HG02852 (cell line): Measurements from ENCODE around the gene GPR157.

Source experiments
- ATAC-seq: cut with Tn5 transposase; IDR thresholded peaks from one replicate; pipeline ENCODE4 v1.9.1; 2021; ENCODE audit warnings: mild to moderate bottlenecking, moderate library complexity; ENCODE audit not compliant: unreplicated experiment

Gene GPR157

DNA sequence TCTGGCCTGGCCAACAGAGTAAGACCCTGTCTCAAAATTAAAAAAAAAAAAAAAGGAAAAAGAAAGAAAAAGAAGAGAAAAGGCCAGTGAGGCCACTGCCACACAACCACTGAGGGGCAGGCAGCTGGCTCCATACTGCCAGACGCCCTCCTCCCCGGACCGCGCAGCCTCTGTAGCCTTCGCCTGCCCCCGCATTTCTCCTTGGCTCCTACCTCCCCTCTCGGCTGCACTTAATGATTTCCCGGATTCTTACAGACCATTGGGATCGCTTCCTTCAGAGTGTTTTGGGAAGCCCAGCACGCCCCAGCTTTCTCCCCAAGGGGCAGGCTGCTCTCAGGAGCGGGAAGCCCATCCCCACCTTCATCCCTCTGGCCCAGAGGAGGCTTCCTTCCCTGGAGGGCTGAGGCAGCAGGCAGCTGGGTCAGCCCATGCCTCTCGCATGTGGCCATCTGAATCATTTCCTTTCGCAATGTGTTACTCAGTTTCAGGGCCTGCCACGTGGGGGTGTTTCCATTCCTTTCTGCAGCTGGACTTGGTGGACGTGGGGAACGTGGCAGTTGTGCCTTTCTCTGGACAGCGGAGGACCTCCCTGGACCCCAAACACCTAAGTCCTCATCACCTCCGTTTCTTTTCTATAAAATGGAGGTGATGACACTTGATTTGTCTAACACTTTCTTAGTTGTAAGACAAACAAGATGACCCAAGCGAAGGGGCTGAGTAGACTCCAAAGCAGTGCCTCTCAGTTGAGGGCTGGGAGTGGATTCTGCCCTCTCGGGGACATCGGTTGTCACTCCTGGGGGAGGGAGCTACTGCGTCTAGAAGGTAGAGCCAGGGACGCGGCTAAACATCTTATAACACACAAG is 61.7 kb downstream of the GPR157 start:
- ATAC-seq, result no peak

DNA sequence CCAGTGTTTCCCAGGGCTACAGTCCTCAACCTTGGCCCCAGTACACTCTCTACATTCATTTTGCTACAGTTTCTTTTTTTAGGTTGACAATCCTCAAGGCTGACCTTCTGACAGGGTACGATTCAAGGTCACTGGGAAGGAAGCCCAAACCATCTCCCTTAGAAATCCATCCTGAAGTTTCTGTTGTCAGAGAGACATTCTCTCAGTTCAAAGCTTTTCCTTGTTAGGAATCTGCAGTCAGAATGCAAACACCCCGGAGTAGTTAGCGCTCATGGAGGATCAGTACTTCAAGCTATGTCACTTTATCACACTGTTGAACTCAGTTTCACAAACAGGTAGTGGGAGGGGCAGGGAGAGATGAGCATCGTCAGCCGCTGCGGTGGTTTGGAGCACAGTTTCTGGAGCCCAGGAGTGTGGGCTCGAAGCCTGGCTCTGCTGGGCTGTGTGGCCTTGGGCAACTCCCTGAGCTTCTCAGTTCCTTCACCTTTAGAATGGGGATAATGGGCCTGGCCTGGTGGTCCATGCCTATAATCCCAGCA is 63.6 kb downstream of the GPR157 start:
- no peak for ATAC-seq

DNA sequence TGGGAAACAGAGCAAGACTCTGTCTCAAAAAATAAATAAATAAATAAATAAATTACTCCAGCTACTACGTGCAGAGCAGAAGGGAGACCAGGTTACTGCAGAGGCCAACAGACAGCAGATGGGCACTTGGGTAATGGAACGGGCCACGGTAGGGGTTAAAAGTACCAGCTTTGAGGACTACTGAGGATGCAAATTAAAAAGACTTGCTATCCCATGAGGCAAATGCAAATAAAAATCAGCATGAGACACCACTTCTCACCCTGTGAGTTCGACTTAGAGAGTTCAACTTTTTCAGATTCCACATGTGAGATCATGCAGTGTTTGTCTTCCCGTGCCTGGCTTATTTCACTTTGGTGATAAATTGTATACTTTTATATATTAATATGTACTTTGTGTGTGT is 66.1 kb downstream of the GPR157 start:
- no peak for ATAC-seq

DNA sequence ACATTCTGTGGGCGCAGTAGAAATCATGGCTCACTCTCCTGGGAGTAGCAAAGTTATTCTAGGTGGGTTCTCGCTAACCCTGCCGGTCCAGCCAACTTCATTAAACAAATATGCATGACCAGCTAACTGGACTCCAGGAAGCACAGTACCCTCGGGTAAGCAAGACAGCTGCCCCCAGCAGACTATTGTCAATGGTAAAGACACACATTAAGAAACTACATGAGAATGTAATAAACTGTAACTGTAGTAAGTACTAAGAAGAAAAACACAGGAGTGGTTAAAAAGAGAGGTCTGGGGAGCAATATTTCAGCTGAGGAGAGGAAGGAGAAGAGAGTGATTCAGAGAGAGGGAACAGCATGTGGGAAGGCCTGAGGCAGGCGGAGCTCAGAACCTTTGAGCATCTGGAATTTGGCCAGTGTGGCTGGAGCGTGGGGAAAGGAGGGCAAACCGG is 66.9 kb downstream of the GPR157 start:
- no peak for ATAC-seq

DNA sequence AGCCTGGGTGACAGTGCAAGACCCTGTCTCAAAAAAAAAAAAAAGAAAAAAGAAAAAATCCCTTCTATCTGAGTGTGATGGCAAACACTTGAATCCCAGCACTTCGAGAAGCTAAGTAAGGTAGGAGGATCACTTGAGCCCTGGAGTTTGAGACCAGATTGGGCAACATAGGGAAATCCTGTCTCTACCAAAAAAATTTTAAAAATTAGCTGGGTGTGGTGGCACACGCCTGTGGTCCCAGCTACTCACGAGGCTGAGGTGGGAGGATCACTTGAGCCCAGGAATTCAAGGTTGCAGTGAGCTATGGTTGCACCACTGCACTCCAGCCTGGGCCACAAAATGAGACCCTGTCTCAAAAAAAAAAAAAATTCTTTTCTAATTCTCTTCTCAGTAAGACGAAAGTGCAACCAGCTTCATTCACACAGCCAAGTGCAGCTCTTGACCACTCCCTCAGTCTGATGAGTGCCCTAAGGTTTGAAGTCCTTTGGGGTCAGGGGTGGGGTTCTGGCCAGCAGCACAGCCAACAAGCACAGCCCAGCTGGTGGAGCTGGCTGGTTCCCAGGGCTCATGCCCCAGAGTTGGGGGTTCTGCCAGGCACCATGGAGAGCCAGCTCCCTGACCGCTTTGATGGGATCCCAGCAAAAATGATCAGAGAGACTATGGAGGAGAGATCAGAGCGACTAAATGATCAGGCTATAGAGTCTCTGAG is 67.5 kb downstream of the GPR157 start:
- ATAC-seq, result no peak

DNA sequence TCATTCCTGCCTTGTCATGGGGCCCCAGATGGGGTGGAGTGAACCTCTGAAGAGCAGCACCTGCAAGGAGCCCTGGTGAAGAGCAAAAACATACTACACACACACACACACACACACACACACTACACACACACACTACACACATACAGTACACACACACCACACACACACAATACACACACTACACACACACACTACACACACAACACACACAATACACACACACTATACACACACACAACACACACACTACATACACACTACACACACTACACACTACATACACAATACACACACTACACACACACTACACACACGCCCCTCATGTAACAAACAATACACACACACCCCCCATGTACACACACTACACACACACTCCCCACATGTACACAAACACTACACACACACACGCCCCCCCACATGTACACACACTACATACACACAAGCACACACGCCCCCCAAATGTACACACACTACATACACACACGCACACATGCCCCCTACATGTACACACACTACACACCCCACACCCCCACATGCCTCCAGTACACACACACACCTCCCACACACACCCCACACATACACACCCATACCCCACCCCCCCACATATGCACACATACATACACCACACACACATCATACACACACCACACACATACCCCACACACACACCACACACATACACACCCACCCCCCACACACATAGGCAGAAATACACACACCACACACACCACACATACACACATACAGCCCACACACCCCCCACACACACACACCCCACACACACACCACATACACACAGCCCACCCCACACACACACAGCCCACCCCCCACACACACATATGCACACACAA is 68.8 kb downstream of the GPR157 start:
- ATAC-seq, result no peak

DNA sequence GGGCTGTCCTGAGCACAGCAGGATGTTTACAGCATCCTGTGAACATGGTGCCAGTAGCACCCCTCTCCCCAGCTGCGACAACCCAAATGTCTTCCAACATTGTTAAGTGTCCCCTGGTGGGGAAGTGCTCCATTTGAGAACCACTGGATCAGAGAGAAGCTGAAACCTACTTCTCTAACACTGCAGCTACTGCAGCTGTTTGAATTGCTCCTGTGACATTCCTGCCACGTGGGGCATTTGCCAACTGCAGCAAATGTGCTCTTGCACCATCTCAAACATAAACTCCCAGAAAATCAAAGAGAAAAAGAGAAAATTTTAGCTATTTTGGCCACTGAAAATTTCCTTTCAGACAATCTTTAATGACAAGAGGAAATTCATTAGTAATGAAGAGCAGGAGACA is 70.4 kb downstream of the GPR157 start:
- no peak for ATAC-seq

DNA sequence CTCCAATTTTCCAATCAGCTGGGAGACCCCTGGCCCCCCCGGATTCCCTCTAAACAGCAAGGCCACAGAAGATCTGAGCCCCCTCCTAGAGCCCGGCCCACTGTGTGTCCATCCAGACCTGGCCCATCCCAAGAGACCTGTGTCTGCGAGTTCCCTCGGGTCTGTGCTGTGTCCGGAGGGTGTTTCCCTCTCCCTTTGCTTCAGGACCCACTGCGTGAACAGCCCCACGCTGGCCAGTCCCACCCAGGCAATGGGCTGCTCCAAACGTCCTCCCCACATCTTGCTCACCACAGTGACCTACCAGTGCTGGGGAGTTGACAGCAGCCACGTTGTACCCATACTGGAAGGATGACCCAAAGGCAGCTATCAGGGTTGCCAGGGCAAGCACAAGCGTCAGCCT is 71.1 kb downstream of the GPR157 start:
- no peak for ATAC-seq

DNA sequence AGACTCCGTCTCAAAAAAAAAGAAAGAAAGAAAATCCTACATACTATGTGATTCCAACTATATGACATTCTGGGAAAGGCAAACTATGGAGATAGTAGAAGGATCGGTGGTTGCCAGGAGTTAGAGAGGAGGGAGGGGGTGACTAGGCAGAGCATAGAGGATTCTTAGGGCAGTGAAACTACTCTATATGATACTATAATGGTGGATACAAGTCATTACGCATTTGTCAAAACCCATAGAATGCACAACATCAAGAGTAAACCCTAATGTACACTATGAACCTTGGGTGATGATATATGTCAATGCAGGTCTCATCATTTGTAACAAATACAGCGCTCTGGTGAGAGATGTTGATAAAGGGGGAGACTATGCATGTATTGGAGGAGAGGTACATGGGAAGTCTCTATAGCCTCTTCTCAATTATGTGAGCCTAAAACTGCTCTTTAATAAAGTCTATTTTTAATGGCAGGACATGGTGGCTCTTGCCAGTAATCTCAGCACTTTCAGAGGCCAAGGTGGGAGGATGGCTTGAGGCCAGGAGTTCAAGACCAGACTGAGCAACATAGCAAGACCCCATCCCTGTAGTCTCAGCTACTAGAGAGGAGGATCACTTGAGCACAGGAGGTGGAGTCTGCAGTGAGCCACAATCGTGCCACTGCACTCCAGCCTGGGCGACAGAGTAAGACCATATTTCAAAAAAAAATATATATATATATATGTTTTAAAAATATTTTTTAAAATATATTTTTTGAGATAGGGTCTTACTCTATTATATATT is 76.4 kb downstream of the GPR157 start:
- ATAC-seq, result no peak

DNA sequence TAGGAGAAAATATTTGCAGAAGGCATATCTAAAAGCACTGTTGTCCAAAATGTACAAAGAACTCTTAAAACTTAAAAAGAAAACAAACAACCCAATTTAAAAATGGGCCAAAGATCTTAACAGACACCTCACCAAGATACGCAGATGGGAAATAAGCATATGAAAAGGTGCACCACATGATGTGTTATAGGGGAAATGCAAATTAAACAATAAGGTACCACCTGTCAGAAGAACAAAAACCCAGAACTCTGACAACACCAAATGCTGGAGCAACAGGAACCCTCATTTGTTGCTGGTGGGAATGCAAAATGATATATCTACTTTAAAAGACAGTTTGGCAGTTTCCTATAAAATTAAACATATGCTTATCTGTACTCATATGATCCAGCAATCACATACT is 77.5 kb downstream of the GPR157 start:
- ATAC-seq, result no peak

DNA sequence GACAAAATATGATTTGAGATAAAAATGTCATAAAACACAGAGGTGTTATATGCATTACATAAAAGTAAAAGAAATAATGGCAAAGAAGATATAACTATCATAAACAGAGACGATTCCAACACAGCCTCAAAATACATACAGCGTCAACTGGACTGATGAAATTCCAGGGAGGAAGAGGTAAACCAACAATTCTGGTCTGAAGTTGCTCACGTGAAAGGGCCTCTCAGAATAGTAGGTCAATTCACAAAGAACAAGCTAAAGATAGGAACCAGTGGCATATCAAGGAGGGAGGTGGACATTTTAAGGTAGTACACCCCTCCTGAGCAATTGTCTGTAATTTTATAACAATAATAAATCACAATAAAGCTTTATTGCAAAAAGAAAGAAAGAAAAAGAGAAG is 78.1 kb downstream of the GPR157 start:
- no peak for ATAC-seq
